NCI-H345 (cell line): ENCODE results near the gene ELP4.
"Not testable (repeated sequence)": the region's sequence is repeated elsewhere in the genome, so short reads cannot be mapped to it uniquely, and the experiment has no call there.

Experiments
- DNase-seq: peaks from one replicate; lab custom pipeline; 2025; lab: John Stamatoyannopoulos, UW

The ELP4 gene

GRCh38 chr11:31542862-31543261 lies 33.3 kb downstream of the ELP4 start:
- DNase-seq = no peak

GRCh38 chr11:31555938-31556337 lies 46.4 kb downstream of the ELP4 start:
- DNase-seq = no peak

GRCh38 chr11:31558001-31558400 lies 48.4 kb downstream of the ELP4 start:
- no peak for DNase-seq

GRCh38 chr11:31560842-31561476 lies 51.4 kb downstream of the ELP4 start:
- DNase-seq = no peak

- not testable (repeated sequence) for DNase-seq
Measured at GRCh38 chr11:31564517-31564916, 55.0 kb downstream of the ELP4 start.

- DNase-seq = not testable (repeated sequence)
Measured at GRCh38 chr11:31574133-31574532, 64.6 kb downstream of the ELP4 start.

- not testable (repeated sequence) for DNase-seq
Measured at GRCh38 chr11:31575764-31576163, 66.2 kb downstream of the ELP4 start.

- DNase-seq = not testable (repeated sequence)
Measured at GRCh38 chr11:31579412-31579811, 69.8 kb downstream of the ELP4 start.

- no peak for DNase-seq
Measured at GRCh38 chr11:31582697-31583096, 73.1 kb downstream of the ELP4 start.

- DNase-seq = no peak
Measured at GRCh38 chr11:31598454-31598853, 88.9 kb downstream of the ELP4 start.

- no peak for DNase-seq
Measured at GRCh38 chr11:31601635-31602282, 92.2 kb downstream of the ELP4 start.

GRCh38 chr11:31606893-31607292 lies 97.3 kb downstream of the ELP4 start:
- DNase-seq = no peak

GRCh38 chr11:31607914-31608313 lies 98.3 kb downstream of the ELP4 start:
- DNase-seq = no peak

GRCh38 chr11:31608995-31609394 lies 99.4 kb downstream of the ELP4 start:
- DNase-seq = no peak

- no peak for DNase-seq
Measured at GRCh38 chr11:31610544-31610943, 101.0 kb downstream of the ELP4 start.

- no peak for DNase-seq
Measured at GRCh38 chr11:31617246-31617645, 107.7 kb downstream of the ELP4 start.

GRCh38 chr11:31619980-31620379 lies 110.4 kb downstream of the ELP4 start:
- DNase-seq = no peak

GRCh38 chr11:31620434-31620833 lies 110.9 kb downstream of the ELP4 start:
- DNase-seq = no peak

- DNase-seq = no peak
Measured at GRCh38 chr11:31625868-31626267, 116.3 kb downstream of the ELP4 start.

GRCh38 chr11:31628111-31628510 lies 118.5 kb downstream of the ELP4 start:
- DNase-seq = peak; percentile 3

GRCh38 chr11:31636983-31637382 lies 127.4 kb downstream of the ELP4 start:
- no peak for DNase-seq

- DNase-seq = no peak
Measured at GRCh38 chr11:31640611-31641010, 131.0 kb downstream of the ELP4 start.

- peak; percentile 56 for DNase-seq
Measured at GRCh38 chr11:31641477-31642062, 132.0 kb downstream of the ELP4 start.

GRCh38 chr11:31643857-31644256 lies 134.3 kb downstream of the ELP4 start:
- DNase-seq = no peak
